ENCODE data around the gene MPO. TPM values are rescaled to one million over a fixed set of nuclear protein-coding genes. Genes with fewer than 3 reads are reported as not detected.

Gene MPO
- total RNA-seq, 1 experiment from 2014 or later = not detected

- no peak overlapping the region for H2AFZ ChIP-seq (ENCODE audit: low read length)
- no peak overlapping the region for H2BK15ac ChIP-seq (ENCODE audit: low read depth, low read length)
- H3K23ac ChIP-seq (ENCODE audit: insufficient read length, low read depth, low read length) = no peak overlapping the region
- H3K9ac ChIP-seq (ENCODE audit: extremely low read depth, insufficient read length, low read length) = no peak overlapping the region
- no peak overlapping the region for H2BK12ac ChIP-seq (ENCODE audit: insufficient read length, low read depth, low read length)
- no peak overlapping the region for H2BK120ac ChIP-seq (ENCODE audit: low read depth, low read length, poor library complexity, severe bottlenecking)
- no peak overlapping the region for H2BK5ac ChIP-seq (ENCODE audit: insufficient read length, low read length)
- H3K9me3 ChIP-seq (ENCODE audit: control insufficient read depth, low read depth, low read length) = no peaks in the 10 kb centered on the region
- no peaks in the 10 kb centered on the region for H3K36me3 Mint-ChIP-seq (ENCODE audit: insufficient read depth in 1 of 3, low read depth in 3 of 3)
- no peak overlapping the region for H2BK20ac ChIP-seq (ENCODE audit: low read depth, low read length, poor library complexity, severe bottlenecking)
- no peaks in the 10 kb centered on the region for H3K79me2 ChIP-seq (ENCODE audit: insufficient read depth, low read length)
- no peak for TF ChIP-seq CTCF (conservative IDR thresholded peaks at IDR 0.05)
- H3K27me3 ChIP-seq (ENCODE audit: insufficient read depth, low read length) = no peaks in the 10 kb centered on the region
- H3K4me3 Mint-ChIP-seq = no peak overlapping the region
- H3K9me3 Mint-ChIP-seq = no peaks in the 10 kb centered on the region
- no peak overlapping the region for H2AK5ac ChIP-seq (ENCODE audit: insufficient read length, low read length)
- no peak overlapping the region for H3K4ac ChIP-seq (ENCODE audit: low read depth, low read length)
- no peak overlapping the region for H4K5ac ChIP-seq (ENCODE audit: insufficient read length, low read depth, low read length)
- no peaks in the 10 kb centered on the region for H4K20me1 ChIP-seq (ENCODE audit: control insufficient read depth, insufficient read depth, insufficient read length)
- WGBS (ENCODE audit: extremely low coverage, insufficient read length, low lambda C conversion rate) = no CpG with 5 or more reads among the region's 1 CpG
- no peaks in the 10 kb centered on the region for H3K79me1 ChIP-seq (ENCODE audit: insufficient read depth, low read depth, low read length, poor library complexity, severe bottlenecking)
- no peak overlapping the region for H3T11ph ChIP-seq (ENCODE audit: low read length)
- no peak overlapping the region for H3K18ac ChIP-seq (ENCODE audit: insufficient read length, low read depth, low read length)
- H4K8ac ChIP-seq (replicated peaks; ENCODE audit: insufficient read length, low read depth, low read length) = no peak overlapping the region
- no peaks in the 10 kb centered on the region for H3K23me2 ChIP-seq (ENCODE audit: insufficient read length, low read depth, low read length, poor library complexity, severe bottlenecking)
- peaks cover 0 to 5% of the 10 kb centered on the region in 2 experiments; a peak in 1 of 4 replicates for H3K4me1 Mint-ChIP-seq
- DNase-seq = no peak
- no peak overlapping the region for H3K4me2 ChIP-seq (ENCODE audit: insufficient read depth, insufficient read length, low read length)
- no peak overlapping the region for H4K91ac ChIP-seq (ENCODE audit: insufficient read length, low read depth, low read length)
- H3K27ac Mint-ChIP-seq = no peak overlapping the region
- no peak overlapping the region for H3K27ac ChIP-seq (ENCODE audit: insufficient read length, low read depth, low read length)
- peaks cover 3% of the 10 kb centered on the region; the same call in 1 of the 2 replicates for H3K27me3 Mint-ChIP-seq (ENCODE audit: low read depth)
- no peak overlapping the region for H3K56ac ChIP-seq (ENCODE audit: insufficient read length, low read depth, low read length)
- no peaks in the 10 kb centered on the region for H3K4me1 ChIP-seq (ENCODE audit: insufficient read depth, low read length)
- H3K14ac ChIP-seq (ENCODE audit: insufficient read depth, low read length) = no peak overlapping the region
Measured at GRCh38 chr17:58294034-58294433, 13.3 kb upstream of the MPO start.
